GM18505 (cell line): ENCODE results near the gene PRKACG.

Experiments used
- ATAC-seq: cut with Tn5 transposase; IDR thresholded peaks from one replicate; pipeline ENCODE4 v1.9.1; 2021; ENCODE audit not compliant: unreplicated experiment
- POLR2A ChIP-seq: IDR thresholded peaks from 4 replicates; pipeline ENCODE4 v1.6.1; 2011; ENCODE audit warnings: borderline replicate concordance; ENCODE audit not compliant: insufficient read depth, insufficient read length; ENCODE audit errors: extremely low read depth

The PRKACG gene

GRCh38 chr9:69035438-69036308, 21.8 kb upstream of the PRKACG start, which contains the start of gene FXN:
FXN (plus strand) TSS chr9:69035752; CDS start chr9:69035783, 31 bp downstream.
- peak; percentile 96 for ATAC-seq
- TF ChIP-seq POLR2A, result peak; percentile 69

GRCh38 chr9:69034071-69034470, 20.2 kb upstream of the PRKACG start:
- no peak for ATAC-seq
- TF ChIP-seq POLR2A, result no peak

- no peak for ATAC-seq
- TF ChIP-seq POLR2A, result no peak
Observed at GRCh38 chr9:69030851-69031645, 17.1 kb upstream of the PRKACG start.

GRCh38 chr9:69029535-69029934, 15.6 kb upstream of the PRKACG start:
- no peak for TF ChIP-seq POLR2A
- no peak for ATAC-seq

- TF ChIP-seq POLR2A, result no peak
- ATAC-seq, result no peak
Observed at GRCh38 chr9:69028754-69029153, 14.8 kb upstream of the PRKACG start.

- TF ChIP-seq POLR2A, result no peak
- ATAC-seq, result peak; percentile 84
Observed at GRCh38 chr9:69027355-69028097, 13.6 kb upstream of the PRKACG start.

GRCh38 chr9:69023650-69024049, 9.7 kb upstream of the PRKACG start:
- no peak for ATAC-seq
- no peak for TF ChIP-seq POLR2A

- no peak for TF ChIP-seq POLR2A
- no peak for ATAC-seq
Observed at GRCh38 chr9:69020301-69021145, 6.6 kb upstream of the PRKACG start.

- TF ChIP-seq POLR2A, result no peak
Observed at GRCh38 chr9:69019808-69020207, 5.9 kb upstream of the PRKACG start.

GRCh38 chr9:69018737-69019136, 4.8 kb upstream of the PRKACG start:
- TF ChIP-seq POLR2A, result no peak
- ATAC-seq, result no peak

More at GRCh38 chr9:69019808-69020207, 5.9 kb upstream of the PRKACG start:
- ATAC-seq, result no peak

GRCh38 chr9:69016191-69017096, 2.5 kb upstream of the PRKACG start:
- ATAC-seq, result no peak
- TF ChIP-seq POLR2A, result no peak
